Inflammatory macrophage treated with lipopolysaccharide for 4 hours (primary cell): ENCODE results near the gene GCFC2.
"Not testable (repeated sequence)": the region's sequence is repeated elsewhere in the genome, so short reads cannot be mapped to it uniquely, and the experiment has no call there.

ENCODE experiments used
- DNase-seq: peaks from one replicate; pipeline ENCODE4 v3.0.0-alpha.2; 2020

GCFC2 gene

DNA sequence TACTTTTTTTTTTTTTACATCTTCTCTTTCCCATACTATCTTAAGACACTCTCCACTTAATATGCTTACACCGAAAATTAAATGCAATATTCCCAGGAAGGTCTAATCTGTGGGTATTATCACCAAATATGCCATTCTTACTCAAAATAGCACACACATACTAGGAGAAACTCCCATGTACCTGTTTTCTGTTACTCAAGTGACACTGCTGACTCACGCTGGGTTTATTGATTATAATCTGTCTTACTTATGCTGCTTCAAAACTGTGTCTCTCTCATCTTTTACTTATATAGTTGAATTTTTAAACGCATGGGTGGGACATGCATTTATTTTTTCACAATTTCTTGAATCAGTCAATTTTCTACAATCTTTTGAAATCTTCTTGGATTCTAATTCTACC is 34.3 kb downstream of the GCFC2 start:
- DNase-seq: no peak

DNA sequence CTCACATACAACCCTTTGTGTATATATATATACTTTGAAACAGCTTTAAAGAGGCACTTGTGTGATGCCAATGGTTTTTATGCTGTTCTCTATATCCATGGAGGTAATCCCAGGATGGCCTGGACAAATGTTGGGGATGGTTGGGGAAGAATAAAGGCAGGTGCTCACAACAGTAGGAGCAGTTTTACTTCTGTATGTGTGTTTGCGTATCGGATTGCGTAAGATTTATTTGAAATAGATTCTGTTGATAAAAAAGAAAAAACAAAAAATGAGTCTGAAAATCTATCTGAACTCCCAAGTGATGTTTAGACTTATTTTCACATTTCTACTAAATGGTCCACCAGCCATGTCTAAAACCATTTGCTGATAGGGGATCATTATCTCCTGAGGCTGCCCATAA is 34.8 kb downstream of the GCFC2 start:
- DNase-seq: no peak

GRCh38 chr2:75675423-75675822 is 35.3 kb downstream of the GCFC2 start:
- DNase-seq: not testable (repeated sequence)

GRCh38 chr2:75667884-75668283 is 42.8 kb downstream of the GCFC2 start:
- DNase-seq: no peak

DNA sequence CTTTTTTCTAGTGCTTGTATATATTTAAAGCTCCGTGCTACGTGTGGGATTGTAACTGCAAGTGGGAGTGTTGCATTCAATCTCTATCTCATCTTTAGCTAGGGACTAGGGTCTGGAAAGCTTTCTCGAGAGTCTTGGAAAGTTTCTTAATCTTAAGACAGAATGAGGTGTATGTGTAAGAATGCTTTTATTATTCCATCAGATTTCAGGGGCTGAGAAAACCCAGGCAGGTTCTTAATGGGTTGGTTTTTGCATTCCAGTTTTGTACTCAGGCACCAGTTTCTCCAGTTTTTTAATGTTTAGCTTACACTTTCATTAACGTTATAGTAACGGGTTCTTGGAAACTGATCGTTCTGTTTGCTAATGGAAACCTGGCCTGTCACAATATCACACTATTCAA is 43.8 kb downstream of the GCFC2 start:
- no peak for DNase-seq

DNA sequence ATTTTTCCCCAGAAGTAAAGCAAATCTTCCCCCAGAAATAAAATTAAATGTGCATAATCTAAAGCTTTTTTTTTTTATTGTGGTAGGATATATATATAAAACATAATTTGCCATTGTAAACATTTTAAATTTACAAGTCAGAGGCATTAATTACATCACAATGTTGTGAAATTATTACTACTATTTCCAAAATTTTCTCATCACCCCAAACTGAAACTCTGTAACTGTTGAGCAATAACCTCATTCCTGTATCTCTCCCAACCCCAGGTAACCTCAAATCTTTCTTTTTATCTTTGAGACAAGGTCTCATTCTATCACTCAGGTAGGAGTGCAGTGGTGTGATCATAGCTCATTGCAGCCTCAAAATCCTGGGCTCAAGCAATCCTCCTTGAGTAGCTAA is 52.9 kb downstream of the GCFC2 start:
- DNase-seq: no peak

DNA sequence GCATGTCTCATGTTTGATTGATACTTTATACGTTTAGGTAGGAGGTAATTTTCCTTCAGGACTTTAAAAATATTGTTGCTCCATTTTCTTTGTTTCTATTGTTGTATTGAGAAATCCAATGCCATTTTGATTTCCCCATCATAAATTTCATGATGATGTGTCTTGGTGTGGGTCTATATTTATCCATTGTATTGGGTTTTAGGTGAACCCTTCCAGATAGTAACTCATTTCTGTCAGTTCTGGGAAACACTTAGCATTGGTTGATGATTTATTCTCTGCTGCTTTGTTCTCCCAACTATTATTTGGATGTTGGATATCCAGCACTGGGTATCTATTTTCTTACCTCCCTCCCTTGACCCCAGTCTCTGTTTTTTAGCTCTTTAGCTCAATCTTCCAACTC is 54.2 kb downstream of the GCFC2 start:
- DNase-seq: no peak

- no peak for DNase-seq
These were observed 54.9 kb downstream of the GCFC2 start for GRCh38 chr2:75655861-75656260.

DNA sequence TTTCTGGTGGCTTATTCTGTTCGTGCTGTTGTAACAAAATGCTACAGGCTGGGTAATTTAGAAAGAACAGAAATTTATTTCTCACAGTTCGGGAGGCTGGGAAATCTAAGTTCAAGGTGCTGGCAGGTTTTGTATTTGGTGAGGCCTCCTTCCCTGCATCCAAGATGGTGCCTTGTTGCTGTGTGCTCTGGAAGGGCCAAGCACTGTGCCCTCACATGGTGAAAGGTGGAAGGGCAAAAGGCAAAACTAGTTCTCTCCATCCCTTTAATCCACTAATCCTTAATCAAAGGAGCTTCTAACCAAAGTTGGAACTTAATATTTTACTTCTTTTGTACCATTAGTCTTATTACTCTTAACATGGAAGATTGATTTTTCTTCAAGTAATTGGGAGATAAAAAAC is 56.7 kb downstream of the GCFC2 start:
- no peak for DNase-seq

DNA sequence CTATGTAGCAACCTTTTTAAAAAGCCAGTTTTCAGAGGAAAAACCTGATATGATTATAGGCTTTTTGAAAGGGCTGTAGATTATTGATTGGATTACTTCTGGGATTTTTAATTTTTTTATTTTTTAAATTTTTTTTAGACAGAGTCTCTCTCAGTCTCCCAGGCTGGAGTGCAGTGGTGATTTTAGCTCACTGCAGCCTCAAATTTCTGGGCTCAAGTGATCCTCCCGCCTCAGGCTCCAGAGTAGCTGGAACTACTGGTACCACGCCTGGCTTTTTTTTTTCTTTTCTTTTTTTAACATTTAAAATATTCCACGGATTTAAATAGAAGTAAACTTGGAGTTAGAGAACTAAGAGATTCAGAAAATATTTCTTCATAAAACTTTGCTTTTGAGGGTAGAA is 62.9 kb downstream of the GCFC2 start:
- no peak for DNase-seq

DNA sequence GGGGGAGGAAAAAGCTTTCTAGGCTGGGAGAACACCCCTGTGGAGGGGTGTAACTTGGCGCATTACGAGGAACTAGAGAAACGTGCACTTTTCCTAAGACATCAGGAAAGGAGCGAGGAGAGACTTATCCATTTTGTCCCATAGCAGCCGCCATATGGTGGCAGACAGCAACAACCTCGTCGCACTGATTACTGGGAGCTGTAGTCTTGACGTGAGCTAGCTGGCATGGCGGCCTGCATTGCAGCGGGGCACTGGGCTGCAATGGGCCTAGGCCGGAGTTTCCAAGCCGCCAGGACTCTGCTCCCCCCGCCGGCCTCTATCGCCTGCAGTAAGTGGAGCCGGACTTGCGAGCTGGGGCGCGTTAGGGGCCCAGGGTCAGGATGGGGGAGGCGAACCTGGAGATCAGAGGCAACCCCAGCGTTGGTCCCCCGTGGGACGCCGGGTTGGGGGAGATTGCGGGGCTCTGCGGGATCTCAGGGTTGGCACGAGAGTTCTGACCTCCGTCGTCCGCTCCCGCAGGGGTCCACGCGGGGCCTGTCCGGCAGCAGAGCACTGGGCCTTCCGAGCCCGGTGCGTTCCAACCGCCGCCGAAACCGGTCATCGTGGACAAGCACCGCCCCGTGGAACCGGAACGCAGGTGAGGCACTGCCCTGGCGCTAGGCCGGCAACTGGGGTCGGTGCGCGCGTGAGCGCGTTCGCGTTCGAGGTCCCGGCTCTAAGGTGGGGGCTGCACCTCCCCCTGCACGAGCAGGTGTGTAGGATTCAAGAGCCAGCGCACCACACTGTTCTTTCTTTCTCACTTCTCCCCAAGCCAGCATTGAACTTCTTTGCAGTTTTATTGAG is 63.9 kb downstream of the GCFC2 start, which contains the start of gene MRPL19:
Gene MRPL19, plus strand, starts transcription at position 201 of the 843 bp plus-strand sequence. Its CDS starts 25 bp downstream, at position 226.
- peak; percentile 89 for DNase-seq

- DNase-seq: no peak
These were observed 64.6 kb downstream of the GCFC2 start for GRCh38 chr2:75646090-75646582.

DNA sequence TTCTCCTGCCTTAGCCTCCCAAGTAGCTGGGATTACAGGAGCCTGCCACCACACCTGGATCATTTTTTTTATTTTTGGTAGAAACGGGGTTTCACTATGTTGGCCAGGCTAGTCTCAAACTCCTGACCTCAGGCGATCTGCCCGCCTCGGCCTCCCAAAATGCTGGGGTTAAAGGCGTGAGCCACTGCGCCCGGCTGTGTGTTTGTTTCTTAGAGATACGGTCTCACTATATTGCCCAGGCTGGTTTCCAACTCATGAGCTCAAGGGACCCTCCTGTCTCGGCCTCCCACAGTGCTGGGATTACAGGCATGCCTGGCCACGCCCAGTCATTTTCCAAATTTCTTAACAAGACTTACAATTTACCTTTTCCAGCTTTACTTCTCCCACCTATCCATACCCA is 65.1 kb downstream of the GCFC2 start:
- no peak for DNase-seq

- DNase-seq: no peak
These were observed 66.7 kb downstream of the GCFC2 start for GRCh38 chr2:75643980-75644379.

- DNase-seq: no peak
These were observed 69.1 kb downstream of the GCFC2 start for GRCh38 chr2:75641587-75641986.

DNA sequence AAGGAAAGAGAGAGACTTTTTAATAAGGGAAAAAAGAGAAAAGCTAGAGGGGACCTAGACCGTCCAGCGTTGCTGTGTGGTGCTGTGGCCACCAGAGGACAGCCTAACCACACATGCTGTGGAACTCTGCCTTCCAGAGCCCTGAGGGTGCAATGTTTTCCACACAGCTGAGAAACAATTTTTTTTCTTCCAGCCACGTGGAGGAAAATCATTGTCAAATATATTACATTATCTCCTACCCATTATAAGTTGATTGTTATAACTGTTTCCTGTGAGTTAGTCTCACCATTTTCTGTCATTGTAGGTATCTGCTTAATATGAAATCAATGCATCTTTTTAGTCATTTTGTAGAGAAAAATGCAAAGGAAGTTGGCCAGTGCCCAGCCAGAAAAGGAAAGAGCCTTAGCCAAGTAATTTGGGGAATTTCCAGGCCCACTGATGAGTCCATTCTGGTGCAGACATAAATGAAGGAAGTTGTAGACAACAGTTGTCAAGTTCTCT is 70.0 kb downstream of the GCFC2 start:
- DNase-seq: peak; percentile 69

DNA sequence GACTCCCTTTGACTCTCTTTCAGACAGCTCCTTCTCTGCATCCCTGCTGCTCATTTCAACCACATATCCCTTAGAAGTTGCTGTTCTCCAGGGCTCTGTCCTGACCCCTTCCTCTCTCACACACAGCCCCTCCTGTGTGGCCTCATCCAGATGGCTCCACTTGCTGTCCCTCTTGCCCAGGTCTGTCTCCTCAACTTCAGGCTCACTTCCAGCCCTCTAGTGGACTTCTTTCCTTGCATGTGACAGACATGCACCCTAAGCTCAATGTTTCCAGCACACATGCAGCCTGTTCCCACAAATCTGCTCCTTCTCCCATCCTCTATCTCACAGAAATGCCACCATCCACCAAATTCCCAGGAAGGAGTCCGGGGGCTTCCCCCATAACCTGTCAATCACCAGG is 73.1 kb downstream of the GCFC2 start:
- no peak for DNase-seq

GRCh38 chr2:75634945-75635344 is 75.8 kb downstream of the GCFC2 start:
- DNase-seq: no peak

DNA sequence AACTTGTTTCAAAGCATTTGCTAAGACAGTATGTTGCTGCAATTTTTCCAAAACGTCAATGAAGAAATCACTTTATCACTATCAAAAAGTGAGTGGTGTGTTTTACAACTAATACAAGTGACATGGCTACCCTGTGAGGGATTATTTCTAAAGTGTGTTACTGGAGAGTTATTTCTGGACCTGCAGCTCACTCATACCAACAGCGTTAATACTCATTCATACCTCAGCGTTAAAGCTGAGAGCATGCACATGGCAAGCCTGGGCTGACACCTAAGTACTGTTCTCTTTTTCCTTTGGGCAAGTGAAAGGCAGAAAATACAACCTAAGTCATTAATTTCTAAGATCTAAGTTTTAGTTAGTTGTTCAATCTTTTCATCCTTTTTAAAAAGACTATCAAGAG is 77.1 kb downstream of the GCFC2 start:
- DNase-seq: no peak

- no peak for DNase-seq
These were observed 77.9 kb downstream of the GCFC2 start for GRCh38 chr2:75632813-75633212.

DNA sequence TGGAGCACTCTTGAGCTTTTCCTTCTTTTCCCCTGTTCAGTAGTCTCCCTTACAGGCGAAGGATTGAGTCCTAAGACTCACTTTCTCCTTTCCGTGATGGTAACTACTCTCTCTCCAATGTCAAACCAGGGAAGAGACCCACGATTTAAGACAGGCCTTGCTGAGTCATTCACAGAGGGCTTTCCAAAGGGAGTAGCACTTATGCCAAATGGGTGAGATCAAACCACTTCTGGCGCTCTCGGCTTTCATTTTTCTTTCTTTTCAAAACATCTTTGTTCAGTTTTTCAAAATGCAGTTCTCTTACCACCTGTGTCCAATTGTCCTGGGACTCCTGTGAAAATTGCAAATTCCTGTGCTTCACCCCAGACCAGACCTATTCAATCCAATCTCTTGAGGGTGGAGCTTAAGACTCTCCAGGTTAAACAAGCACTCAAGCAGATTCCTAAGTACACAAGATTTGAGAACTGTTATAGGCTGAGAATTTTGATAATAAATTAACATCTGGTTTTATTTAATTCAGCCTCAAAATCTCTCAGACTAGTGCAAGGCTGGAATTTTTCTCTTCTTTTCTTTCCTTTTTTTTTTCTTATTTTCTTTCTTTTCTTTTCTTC is 78.5 kb downstream of the GCFC2 start:
- no peak for DNase-seq

DNA sequence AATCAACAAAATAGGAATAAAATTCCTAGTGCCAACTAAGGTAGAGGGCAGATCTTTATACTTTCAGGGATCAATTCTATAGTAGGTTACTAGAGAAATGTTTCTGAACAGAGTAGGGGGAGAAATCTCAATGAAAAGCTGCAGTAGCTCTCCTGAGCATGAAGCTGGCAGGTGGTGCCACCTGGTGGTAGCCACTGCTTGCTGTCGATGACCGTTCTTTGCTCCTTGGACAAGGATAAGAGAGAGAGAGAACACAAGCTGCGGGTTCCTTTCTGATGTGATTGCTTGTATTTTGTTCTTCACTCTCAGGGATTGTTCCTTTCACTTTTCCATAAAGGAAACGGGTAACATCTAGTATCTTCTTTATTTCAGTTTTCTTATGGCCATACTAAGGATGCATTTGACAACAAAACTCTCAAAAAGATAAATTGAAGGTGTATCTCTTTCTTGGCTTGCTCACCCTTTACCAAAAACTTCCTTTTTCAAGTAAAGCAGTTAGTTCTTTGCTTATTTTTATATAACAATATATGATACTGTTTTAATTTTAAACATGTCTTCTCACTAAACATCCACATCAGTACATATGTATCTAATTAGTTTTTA is 82.7 kb downstream of the GCFC2 start:
- DNase-seq: peak; percentile 51

GRCh38 chr2:75622929-75623328 is 87.8 kb downstream of the GCFC2 start:
- no peak for DNase-seq

- DNase-seq: no peak
These were observed 88.2 kb downstream of the GCFC2 start for GRCh38 chr2:75622500-75622899.
